Mucosa of stomach (tissue), 1 donor: Measurements from ENCODE around the gene GHRH.

ENCODE experiments used
- H3K27me3 ChIP-seq: one replicate; pipeline ENCODE4 v1.7.0; 2013; ENCODE audit warnings: mild to moderate bottlenecking, low read length; ENCODE audit not compliant: control insufficient read depth, insufficient read depth
- H3K36me3 ChIP-seq: one replicate; pipeline ENCODE4 v1.7.0; 2013; ENCODE audit warnings: low read length; ENCODE audit not compliant: control insufficient read depth, insufficient read depth
- H3K4me1 ChIP-seq: one replicate; pipeline ENCODE4 v1.7.0; 2013; ENCODE audit warnings: mild to moderate bottlenecking, low read length; ENCODE audit not compliant: control insufficient read depth, insufficient read depth
- H3K4me3 ChIP-seq: one replicate; pipeline ENCODE4 v1.7.0; 2013; ENCODE audit warnings: low read length
- H3K9ac ChIP-seq: one replicate; pipeline ENCODE4 v1.7.0; 2013; ENCODE audit warnings: mild to moderate bottlenecking, low read length, moderate library complexity
- H3K9me3 ChIP-seq: one replicate; pipeline ENCODE4 v1.7.0; 2013; ENCODE audit warnings: mild to moderate bottlenecking, low read length, moderate library complexity; ENCODE audit not compliant: control insufficient read depth
- donor health status: Pancreatic carcinoma.

GHRH gene

GRCh38 chr20:37299718-37300528 is 38.3 kb upstream of the GHRH start:
- Histone ChIP-seq H3K4me3 (no peak overlapping the region), H3K36me3 (no peaks in the 10 kb centered on the region), H3K4me1 (peaks cover 50% of the 10 kb centered on the region), H3K9me3 (no peaks in the 10 kb centered on the region), H3K9ac (no peak overlapping the region), H3K27me3 (no peaks in the 10 kb centered on the region)

- Histone ChIP-seq H3K36me3 (no peaks in the 10 kb centered on the region), H3K9me3 (no peaks in the 10 kb centered on the region), H3K9ac (no peak overlapping the region), H3K27me3 (no peaks in the 10 kb centered on the region), H3K4me3 (no peak overlapping the region), H3K4me1 (peaks cover 46% of the 10 kb centered on the region)
These were observed 36.8 kb upstream of the GHRH start for GRCh38 chr20:37298190-37298939.

DNA sequence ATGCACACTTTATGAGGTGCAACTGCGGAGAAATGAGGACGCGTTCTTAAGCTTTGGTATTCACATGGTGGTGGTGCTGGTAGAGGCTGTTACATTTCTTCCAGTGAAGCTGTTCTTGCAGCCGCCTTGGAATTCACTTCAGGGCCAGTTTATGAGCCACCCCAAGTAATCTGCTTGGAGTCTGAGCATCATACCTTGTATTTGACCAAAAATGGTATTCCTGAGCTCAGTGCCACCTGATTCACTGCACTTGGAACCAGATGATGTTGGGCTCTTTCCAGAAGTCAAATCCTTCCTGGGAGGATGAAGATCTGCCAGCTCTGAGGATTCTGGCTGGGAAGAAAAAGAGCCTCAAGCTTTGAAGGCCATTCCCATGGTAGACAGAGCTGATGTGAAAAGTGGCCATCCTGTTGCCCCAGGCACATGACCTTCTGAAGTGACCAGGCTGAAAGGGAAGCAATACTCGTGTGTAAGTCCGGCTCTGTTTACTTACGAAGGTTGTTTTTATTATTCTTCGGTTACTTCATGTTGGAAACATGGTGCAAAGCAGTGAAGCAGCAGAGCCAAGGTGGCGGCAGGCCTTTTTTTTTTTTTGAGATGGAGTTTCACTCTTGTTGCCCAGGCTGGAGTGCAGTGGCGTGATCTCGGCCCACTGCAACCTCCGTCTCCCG is 35.6 kb upstream of the GHRH start:
- H3K4me3 ChIP-seq: no peak overlapping the region
- H3K9ac ChIP-seq: no peak overlapping the region
- peaks cover 38% of the 10 kb centered on the region for H3K4me1 ChIP-seq

GRCh38 chr20:37296371-37296770 is 34.8 kb upstream of the GHRH start:
- H3K36me3 ChIP-seq: no peaks in the 10 kb centered on the region
- H3K9me3 ChIP-seq: no peaks in the 10 kb centered on the region
- H3K4me3 ChIP-seq: no peak overlapping the region
- no peak overlapping the region for H3K9ac ChIP-seq
- H3K4me1 ChIP-seq: peaks cover 38% of the 10 kb centered on the region
- no peaks in the 10 kb centered on the region for H3K27me3 ChIP-seq

More for the DNA sequence above, 35.6 kb upstream of the GHRH start:
- H3K36me3 ChIP-seq: no peaks in the 10 kb centered on the region
- no peaks in the 10 kb centered on the region for H3K9me3 ChIP-seq
- no peaks in the 10 kb centered on the region for H3K27me3 ChIP-seq

DNA sequence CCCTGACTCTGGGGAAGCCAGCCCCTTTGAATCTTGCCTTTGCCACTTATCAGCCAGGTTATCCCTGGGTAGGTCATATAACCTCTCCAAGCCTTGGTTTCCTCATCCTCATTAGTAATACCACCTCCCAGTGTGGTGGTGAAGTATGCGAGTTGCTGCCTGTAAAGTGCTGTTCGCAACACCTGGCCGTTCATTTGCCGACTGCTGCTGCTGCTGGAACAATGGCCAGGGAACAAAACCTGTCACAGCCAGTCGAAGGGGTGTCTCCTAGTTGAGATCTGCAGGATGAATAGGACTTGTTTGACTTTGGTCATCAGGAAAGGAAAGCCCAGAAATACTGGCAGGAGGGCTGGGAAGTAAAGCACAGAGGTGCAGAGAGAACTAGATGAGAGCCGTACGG is 34.0 kb upstream of the GHRH start:
- peaks cover 38% of the 10 kb centered on the region for H3K4me1 ChIP-seq

GRCh38 chr20:37295001-37295400 is 33.4 kb upstream of the GHRH start:
- Histone ChIP-seq H3K27me3 (no peaks in the 10 kb centered on the region), H3K4me3 (no peak overlapping the region), H3K9ac (no peak overlapping the region), H3K9me3 (no peaks in the 10 kb centered on the region), H3K4me1 (peaks cover 38% of the 10 kb centered on the region), H3K36me3 (no peaks in the 10 kb centered on the region)

More for the DNA sequence above, 34.0 kb upstream of the GHRH start:
- Histone ChIP-seq H3K27me3 (no peaks in the 10 kb centered on the region), H3K9ac (no peak overlapping the region), H3K4me3 (no peak overlapping the region), H3K9me3 (no peaks in the 10 kb centered on the region), H3K36me3 (no peaks in the 10 kb centered on the region)

DNA sequence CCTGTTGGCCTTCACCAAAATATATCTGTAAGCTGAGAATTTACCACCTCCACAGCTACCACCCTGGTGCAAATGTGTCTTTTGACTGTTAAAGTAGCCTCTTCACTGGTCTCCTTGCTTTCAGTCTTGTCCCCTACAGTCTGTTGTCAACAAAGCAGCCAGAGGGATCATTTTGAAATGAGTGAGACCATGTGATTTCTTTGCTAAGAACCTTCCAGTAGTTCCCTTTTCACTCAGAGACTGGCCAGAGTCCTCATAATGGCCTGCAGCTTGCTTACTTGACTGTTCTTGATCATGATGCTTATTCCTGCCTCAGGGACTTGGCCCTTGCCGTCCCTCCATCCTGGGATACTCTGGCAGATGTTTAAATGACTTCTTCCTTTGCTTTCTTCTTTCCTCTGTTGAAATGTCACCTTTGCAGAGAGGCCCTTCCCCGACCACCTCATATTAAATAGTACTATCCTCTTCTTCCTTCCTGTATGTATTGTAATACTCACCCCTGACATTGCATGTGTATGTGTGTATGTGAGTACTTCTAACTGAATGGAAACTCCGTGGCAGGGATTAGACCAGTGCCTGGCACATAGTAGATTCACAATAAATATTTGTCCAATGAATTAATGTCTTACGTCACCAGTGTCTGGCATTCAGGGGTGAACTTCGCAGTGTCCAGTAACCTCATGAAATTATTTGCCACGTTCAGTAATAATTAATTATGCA is 32.8 kb upstream of the GHRH start:
- Histone ChIP-seq H3K4me1 (peaks cover 34% of the 10 kb centered on the region), H3K9me3 (no peaks in the 10 kb centered on the region), H3K4me3 (no peak overlapping the region), H3K36me3 (no peaks in the 10 kb centered on the region), H3K27me3 (no peaks in the 10 kb centered on the region), H3K9ac (no peak overlapping the region)

- no peaks in the 10 kb centered on the region for H3K27me3 ChIP-seq
- no peak overlapping the region for H3K4me3 ChIP-seq
- no peaks in the 10 kb centered on the region for H3K36me3 ChIP-seq
- H3K4me1 ChIP-seq: peaks cover 32% of the 10 kb centered on the region
- no peak overlapping the region for H3K9ac ChIP-seq
- H3K9me3 ChIP-seq: no peaks in the 10 kb centered on the region
These were observed 31.8 kb upstream of the GHRH start for GRCh38 chr20:37293301-37293943.

DNA sequence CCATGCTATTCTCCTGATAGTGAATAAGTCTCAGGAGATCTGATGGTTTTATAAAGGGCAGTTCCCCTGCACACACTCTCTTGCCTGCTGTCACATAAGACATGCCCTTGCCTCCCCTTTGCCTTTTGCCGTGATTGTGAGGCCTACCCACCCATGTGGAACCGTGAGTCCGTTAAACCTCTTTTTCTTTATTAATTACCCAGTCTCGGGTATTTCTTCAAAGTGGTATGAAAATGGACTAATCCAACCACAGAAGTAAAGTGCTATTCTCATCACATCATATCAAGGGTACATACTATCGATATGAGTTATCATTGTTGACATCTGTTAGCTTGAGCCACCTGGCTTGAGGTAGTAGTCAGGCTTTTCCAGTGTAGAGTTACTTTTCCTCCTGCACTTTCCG is 30.1 kb upstream of the GHRH start:
- Histone ChIP-seq H3K4me3 (no peak overlapping the region), H3K9ac (no peak overlapping the region), H3K27me3 (no peaks in the 10 kb centered on the region), H3K4me1 (peaks cover 26% of the 10 kb centered on the region), H3K36me3 (no peaks in the 10 kb centered on the region), H3K9me3 (no peaks in the 10 kb centered on the region)

DNA sequence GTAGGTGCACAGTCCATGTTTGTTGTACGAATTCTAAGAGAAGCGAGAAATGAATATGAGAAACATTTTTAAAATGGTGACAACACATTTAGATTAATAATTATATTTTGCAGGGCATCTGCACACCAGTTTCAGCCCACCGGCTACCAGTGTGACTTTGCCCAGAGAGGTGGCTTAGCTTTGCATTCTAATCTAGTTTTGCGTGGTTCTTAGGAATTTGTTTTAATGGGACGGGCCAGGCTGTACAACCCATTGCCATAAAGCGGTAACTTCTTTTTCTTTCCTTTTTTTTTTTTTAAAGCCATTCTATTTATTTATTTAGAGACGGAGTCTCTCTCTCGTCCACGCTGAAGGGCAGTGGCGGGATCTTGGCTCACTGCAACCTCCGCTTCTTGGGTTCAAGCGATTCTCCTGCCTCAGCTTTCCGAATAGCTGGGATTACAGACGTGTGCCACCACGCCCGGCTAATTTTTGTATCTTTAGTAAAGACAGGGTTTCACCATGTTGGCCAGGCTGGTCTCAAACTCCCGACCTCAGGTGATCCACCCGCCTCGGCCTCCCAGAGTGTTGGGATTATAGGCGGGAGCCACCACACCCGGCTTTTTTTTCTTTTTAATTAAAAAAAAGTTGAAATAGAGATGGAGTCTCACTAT is 28.7 kb upstream of the GHRH start:
- no peaks in the 10 kb centered on the region for H3K9me3 ChIP-seq
- no peaks in the 10 kb centered on the region for H3K36me3 ChIP-seq
- H3K4me1 ChIP-seq: peaks cover 12% of the 10 kb centered on the region
- peak overlapping the region; percentile 98 for H3K9ac ChIP-seq
- no peaks in the 10 kb centered on the region for H3K27me3 ChIP-seq
- H3K4me3 ChIP-seq: peak overlapping the region; percentile 99

DNA sequence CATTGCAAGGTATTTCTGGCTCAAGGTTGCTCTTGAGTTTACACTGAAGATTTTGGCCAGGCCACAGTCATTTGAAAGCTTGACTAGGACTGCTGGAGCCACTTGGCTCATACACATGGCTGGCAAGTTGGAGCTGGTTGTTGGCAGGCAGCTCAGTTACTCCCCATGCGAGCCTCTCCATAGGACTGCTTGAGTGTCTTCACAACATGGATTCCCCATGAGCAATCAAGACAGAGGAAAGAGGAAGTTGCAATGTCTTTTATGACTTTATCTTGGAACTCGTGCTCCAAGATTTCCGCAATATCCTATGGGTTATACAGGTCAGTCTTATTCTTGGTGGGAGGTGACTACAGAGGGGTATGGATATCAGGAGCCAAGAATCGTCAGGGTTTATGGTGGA is 26.5 kb upstream of the GHRH start:
- Histone ChIP-seq H3K27me3 (no peaks in the 10 kb centered on the region), H3K4me3 (no peak overlapping the region), H3K9ac (no peak overlapping the region), H3K36me3 (no peaks in the 10 kb centered on the region), H3K9me3 (no peaks in the 10 kb centered on the region), H3K4me1 (peaks cover 8% of the 10 kb centered on the region)
